G401.6 (cell line): ENCODE measurements around the gene PANX2.

Experiments used
- FAIRE-seq: peaks from 2 replicates; lab custom pipeline; 2012; peaks lifted over from hg19 to GRCh38; lab: Jason Lieb, UNC

The PANX2 gene

GRCh38 chr22:50171965-50172421 is 1.5 kb downstream of the PANX2 start:
- no peak for FAIRE-seq

- FAIRE-seq = no peak
Measured at GRCh38 chr22:50173311-50173982, 2.9 kb downstream of the PANX2 start.

- FAIRE-seq = no peak
Measured at GRCh38 chr22:50173983-50174355, 3.4 kb downstream of the PANX2 start.

DNA sequence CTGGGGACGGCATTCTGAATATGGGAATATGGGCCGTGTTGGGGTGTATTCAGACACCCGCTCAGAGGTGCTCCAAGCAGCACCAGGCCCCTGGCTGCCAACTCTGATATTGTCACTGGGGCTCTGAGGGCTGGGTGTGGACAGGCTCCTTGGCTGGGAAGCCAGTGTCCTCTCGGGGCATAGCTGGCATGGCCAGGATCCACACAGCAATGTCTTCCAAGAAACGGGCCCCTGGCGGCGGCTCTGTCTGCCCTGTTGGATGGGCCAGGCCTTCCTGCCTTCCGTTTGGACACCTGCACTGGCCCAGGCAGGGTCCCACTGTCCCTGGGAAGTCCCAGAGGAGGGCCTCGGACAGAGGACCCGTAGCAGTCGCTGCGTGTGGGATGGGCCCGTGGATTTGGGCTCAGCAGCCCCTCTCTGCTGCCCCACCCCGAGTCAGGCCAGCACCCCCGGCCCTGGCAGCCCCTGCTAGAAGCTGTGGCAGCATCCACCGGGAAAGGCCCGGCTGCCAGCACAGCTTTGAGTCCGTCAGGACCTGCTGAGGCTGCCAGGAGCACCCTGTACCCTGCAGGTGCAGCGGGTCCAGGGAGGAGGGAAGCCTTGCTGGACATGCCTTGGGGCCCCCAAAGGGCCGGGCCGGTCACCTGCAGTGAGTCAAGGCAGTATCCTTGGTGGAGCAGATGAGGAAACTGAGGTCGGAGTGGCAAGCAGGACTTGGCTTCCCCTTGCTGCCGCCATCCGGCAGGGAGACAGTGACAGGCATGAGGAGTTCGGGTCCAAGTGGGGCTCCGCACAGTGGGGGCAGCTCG is 4.1 kb downstream of the PANX2 start:
- no peak for FAIRE-seq

- FAIRE-seq = no peak
Measured at GRCh38 chr22:50175191-50175461, 4.6 kb downstream of the PANX2 start.

DNA sequence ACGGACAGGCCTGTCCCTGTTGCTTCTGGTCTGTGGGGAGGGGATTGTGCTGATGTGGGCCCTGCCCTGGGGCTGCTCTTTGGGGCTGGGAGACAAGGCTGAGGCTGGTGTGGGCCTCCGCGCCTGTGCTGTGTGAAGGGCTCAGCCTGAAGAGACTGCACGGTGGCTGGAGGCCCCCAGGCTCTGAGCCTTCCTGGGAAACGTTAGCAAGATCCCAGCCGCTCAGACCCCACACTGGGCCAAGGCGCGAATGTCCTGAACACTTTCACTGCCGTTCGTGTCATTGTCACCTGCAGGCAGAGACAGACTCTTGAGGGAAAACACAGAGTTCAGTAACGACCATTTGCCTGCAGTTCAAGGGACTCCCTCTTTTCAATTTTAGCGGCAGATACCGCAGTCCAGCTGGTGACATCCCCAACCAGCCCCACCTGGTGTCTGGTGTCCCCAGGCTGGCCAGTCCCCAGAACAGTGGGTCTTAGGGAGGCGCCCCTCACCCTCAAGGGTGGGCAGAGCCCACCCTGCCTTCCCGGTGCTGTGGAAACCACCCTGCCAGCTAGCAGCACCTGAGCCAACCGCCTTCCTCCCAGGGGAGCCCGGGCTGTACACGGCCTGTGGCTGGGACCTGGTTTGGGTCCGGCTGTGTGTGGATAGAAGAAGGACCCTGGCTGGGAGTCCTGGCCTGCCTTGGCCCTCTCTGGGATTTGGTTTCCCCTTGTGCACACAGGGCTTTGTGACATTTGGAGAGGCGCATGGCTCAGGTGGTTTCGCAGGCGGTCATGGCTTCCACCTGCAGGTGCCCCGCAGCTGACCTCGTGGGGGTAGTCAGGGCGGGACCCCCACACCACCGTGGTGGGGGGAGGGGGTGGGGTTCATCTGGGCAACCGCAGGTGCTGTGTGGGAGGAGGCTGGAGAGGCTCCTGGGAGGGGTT is 5.7 kb downstream of the PANX2 start:
- no peak for FAIRE-seq

DNA sequence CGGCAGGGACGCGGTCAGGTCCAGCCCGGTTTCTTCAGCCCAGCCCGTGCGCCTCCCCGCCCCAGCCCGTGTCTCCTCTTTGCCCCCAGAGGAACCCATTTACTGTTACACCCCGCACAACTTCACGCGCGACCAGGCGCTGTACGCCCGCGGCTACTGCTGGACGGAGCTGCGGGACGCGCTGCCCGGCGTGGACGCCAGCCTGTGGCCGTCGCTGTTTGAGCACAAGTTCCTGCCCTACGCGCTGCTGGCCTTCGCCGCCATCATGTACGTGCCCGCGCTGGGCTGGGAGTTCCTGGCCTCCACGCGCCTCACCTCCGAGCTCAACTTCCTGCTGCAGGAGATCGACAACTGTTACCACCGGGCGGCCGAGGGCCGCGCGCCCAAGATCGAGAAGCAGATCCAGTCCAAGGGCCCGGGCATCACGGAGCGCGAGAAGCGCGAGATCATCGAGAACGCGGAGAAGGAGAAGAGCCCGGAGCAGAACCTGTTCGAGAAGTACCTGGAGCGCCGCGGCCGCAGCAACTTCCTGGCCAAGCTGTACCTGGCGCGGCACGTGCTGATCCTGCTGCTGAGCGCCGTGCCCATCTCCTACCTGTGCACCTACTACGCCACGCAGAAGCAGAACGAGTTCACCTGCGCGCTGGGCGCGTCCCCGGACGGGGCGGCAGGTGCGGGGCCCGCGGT is 6.5 kb downstream of the PANX2 start:
- FAIRE-seq = no peak

GRCh38 chr22:50177537-50178470 is 7.3 kb downstream of the PANX2 start:
- no peak for FAIRE-seq

- no peak for FAIRE-seq
Measured at GRCh38 chr22:50178471-50178864, 7.9 kb downstream of the PANX2 start.

- FAIRE-seq = no peak
Measured at GRCh38 chr22:50178871-50179869, 8.6 kb downstream of the PANX2 start.

DNA sequence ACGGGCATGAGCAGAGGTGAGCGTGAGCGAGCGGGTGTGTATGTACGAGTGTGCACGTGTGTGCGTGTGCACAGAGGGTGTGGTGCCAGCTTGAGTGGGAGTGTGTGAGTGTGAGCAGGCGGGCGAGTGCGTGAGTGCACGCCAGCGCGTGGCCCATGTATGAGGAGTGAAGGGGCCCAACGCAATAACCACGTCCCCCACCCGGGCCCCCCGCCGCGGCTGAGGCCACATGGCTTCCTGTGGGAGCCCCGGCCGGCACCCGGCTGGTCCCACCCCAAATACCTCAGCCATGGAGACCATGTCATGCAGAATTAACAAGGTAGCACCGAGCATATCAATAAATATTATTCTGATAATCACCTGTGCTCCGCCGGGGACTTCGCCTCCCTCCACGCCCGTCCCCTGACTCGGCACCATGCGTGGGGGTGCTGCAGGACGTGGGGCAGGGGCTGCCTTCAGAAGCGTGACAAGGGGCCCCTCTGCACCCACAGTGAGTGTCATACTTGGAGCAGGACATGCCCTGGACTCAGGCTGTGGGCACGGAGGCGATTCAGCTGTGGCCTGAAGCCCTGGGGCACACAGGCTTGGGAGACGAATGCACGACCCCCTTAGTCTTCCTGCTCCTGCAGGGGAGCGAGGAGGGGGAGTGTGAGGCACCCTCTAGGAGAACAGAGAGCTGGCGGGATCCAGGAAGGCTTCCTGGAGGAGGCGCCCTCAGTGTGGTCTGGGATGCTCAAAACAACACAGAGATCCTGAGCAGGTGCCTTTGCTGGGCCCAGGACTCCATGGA is 9.6 kb downstream of the PANX2 start:
- FAIRE-seq = no peak

DNA sequence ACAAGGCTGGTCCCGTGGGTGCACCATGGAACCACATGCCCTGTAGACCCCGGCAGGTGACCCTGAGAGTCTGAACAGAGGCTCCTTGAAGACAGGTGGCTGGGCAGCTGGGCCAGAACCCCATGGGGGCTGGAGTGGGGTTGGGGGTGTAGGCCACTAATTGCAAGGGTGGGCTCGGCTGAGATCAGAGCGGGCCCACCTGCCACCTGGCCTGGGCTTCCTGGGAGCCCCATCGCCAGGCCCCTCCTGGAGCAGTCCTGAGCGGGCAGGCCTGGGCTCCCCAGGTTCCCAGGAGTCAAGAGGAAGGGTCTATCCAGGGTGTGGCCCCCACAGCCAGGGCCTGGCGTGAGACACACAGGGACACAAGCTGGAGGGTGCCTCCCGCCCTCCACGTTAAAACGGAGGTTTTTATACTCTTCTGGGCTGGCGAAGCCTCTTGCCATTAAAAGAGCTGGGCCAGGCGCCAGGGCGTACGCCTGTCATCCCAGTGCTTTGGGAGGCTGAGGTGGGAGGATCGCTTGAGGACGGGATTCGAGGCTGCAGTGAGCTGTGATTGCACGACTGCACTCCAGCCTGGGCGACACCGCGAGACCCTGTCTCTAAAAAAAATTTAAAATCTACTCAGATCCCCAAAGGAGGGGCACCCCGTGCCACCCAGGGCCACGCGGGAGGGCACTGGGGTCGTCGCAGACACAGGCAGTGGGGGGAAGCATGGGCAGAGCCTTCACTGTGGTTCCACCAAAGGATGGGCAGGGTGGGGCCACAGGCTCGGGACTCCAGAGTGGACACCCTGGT is 10.4 kb downstream of the PANX2 start:
- no peak for FAIRE-seq

DNA sequence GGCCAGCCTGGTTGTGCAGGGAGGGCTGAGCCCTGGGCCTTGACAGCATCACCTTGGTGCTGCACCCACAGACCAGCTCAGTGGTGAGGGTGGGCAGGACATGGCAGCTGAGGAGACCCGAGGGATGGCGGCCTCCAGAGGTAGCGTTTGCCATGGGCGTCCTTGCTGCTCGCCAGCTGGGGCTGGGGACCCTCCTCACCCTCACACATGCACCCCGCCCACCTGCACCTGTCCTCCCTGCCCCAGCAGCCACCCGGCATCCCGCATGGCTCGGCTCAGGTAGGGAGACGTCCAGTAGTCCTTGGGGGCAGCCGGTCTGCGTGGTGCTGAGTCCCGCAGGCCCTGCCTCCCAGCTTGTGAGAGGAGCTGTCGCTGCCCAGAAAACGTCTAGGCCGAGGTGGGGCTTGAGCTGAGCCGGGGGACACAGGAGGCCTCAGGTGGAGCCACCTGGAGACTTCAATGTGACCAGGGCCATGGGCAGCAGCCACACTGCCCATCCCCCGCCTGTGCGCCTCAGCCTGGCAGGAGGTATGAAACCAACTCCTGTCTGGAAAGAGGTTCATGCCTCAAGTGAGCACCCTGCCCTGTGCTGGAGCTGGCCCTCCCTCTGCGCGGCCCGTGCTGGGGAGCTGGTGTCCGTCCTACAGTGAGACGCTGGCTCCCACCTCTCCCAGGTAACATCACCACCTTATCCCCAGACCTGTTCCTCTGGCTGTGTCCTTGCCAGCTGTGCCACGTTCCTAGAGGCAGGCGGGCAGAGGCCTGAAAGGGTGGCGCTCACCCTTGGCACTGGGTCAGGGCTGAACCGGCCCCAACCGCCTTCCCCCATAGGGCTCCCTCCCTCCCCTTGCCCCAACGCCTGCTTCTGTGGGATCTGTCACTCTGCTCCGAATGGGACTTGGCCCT is 11.9 kb downstream of the PANX2 start:
- FAIRE-seq = no peak

GRCh38 chr22:50183141-50183971 is 12.8 kb downstream of the PANX2 start:
- FAIRE-seq = no peak

GRCh38 chr22:50184004-50184901 is 13.7 kb downstream of the PANX2 start:
- no peak for FAIRE-seq
